CD14-positive monocyte (primary cell): ENCODE results near the gene SLC25A21. TPM values are rescaled to one million over a fixed set of nuclear protein-coding genes. Genes with fewer than 3 reads are reported as not detected.
"Not testable (repeated sequence)": the region's sequence is repeated elsewhere in the genome, so short reads cannot be mapped to it uniquely, and the experiment has no call there.

Experiments used
- DNase-seq, 3 donors: peaks; one replicate each; pipeline ENCODE4 v3.0.0-alpha.2; 2011 to 2022
- H2AFZ ChIP-seq: 2 replicates; pipeline ENCODE4 v1.6.0; 2012; ENCODE audit warnings: mild to moderate bottlenecking, low read depth, low read length, inconsistent platforms; ENCODE audit not compliant: insufficient read depth, poor library complexity, severe bottlenecking
- H3K27ac ChIP-seq, 2 donors: 1 replicate in 1 of 2; 2 replicates in 1 of 2; pipeline ENCODE4 v1.5.1; 2012 to 2013; ENCODE audit warnings: low read length in 2 of 2, control low read depth in 1 of 2, inconsistent platforms in 1 of 2, low read depth in 1 of 2, mild to moderate bottlenecking in 1 of 2
- H3K27me3 ChIP-seq, 2 donors: one replicate each; pipeline versions ENCODE4 v1.6.0 to v1.6.1; 2011 to 2013; ENCODE audit warnings: low read length in 2 of 2; ENCODE audit not compliant: control insufficient read depth in 2 of 2, insufficient read depth in 2 of 2
- H3K36me3 ChIP-seq, 2 donors: replicated peaks in 1 of 2; 1 replicate in 1 of 2; 2 replicates in 1 of 2; pipeline versions ENCODE4 v1.5.1 to v1.6.1; 2012 to 2013; ENCODE audit warnings: low read length in 2 of 2, control low read depth in 1 of 2, inconsistent platforms in 1 of 2, mild to moderate bottlenecking in 1 of 2; ENCODE audit not compliant: insufficient read depth in 2 of 2, control insufficient read depth in 1 of 2
- H3K4me1 ChIP-seq, 2 donors: 1 replicate in 1 of 2; 2 replicates in 1 of 2; pipeline versions ENCODE4 v1.5.1 to v1.6.1; 2012 to 2013; ENCODE audit warnings: low read length in 2 of 2, control low read depth in 1 of 2, inconsistent platforms in 1 of 2, mild to moderate bottlenecking in 1 of 2, moderate library complexity in 1 of 2; ENCODE audit not compliant: insufficient read depth in 2 of 2, control insufficient read depth in 1 of 2
- H3K4me2 ChIP-seq: replicated peaks from 2 replicates; pipeline ENCODE3; 2012; ENCODE audit warnings: low read length, moderate library complexity, mild to moderate bottlenecking; ENCODE audit not compliant: poor library complexity, severe bottlenecking; ENCODE audit errors: extremely low read depth
- H3K4me3 ChIP-seq, 3 experiments: fragments of 200-600 bp in 1 of 3; sonication (generic) in 1 of 3; replicated peaks in 1 of 3; 1 replicate in 2 of 3; 2 replicates in 1 of 3; pipeline ENCODE4 v1.5.1; 2011 to 2013; ENCODE audit warnings: low read length in 3 of 3, mild to moderate bottlenecking in 3 of 3, control low read depth in 2 of 3, low read depth in 2 of 3, inconsistent platforms in 1 of 3, moderate library complexity in 1 of 3
- H3K79me2 ChIP-seq: 2 replicates; pipeline ENCODE4 v1.6.0; 2012; ENCODE audit warnings: mild to moderate bottlenecking, control low read depth, inconsistent platforms, low read length, moderate library complexity; ENCODE audit not compliant: insufficient read depth
- H3K9ac ChIP-seq: 2 replicates; pipeline ENCODE4 v1.6.0; 2017; ENCODE audit warnings: low read length, mild to moderate bottlenecking; ENCODE audit not compliant: insufficient read depth, poor library complexity, severe bottlenecking
- H3K9me3 ChIP-seq, 2 donors: replicated peaks in 1 of 2; 1 replicate in 1 of 2; 2 replicates in 1 of 2; pipeline versions ENCODE4 v1.5.1 to v1.6.1; 2012 to 2013; ENCODE audit warnings: low read length in 2 of 2, control low read depth in 1 of 2; ENCODE audit not compliant: control insufficient read depth in 1 of 2, insufficient read depth in 1 of 2
- H4K20me1 ChIP-seq: 2 replicates; pipeline ENCODE4 v1.6.0; 2012; ENCODE audit warnings: mild to moderate bottlenecking, low read length, control low read depth, moderate library complexity; ENCODE audit not compliant: insufficient read depth
- H3K27ac Mint-ChIP-seq, 7 donors: one replicate each; pipeline ENCODE4 v1.8.0; 2020; ENCODE audit warnings: mild to moderate bottlenecking in 7 of 7, mixed read lengths in 7 of 7, moderate library complexity in 6 of 7, inconsistent platforms in 2 of 7
- H3K27me3 Mint-ChIP-seq, 3 donors: one replicate each; pipeline ENCODE4 v1.8.0; 2021 to 2022; ENCODE audit warnings: low read depth in 3 of 3, mild to moderate bottlenecking in 3 of 3, mixed read lengths in 3 of 3, moderate library complexity in 3 of 3, inconsistent platforms in 1 of 3
- H3K36me3 Mint-ChIP-seq, 2 donors: one replicate each; pipeline ENCODE4 v1.8.0; 2020; ENCODE audit warnings: mixed read lengths in 2 of 2, inconsistent platforms in 1 of 2, mild to moderate bottlenecking in 1 of 2
- H3K4me1 Mint-ChIP-seq: one replicate; pipeline ENCODE4 v1.8.0; 2020; ENCODE audit warnings: mild to moderate bottlenecking, mixed read lengths
- H3K4me3 Mint-ChIP-seq, 2 donors: one replicate each; pipeline ENCODE4 v1.8.0; 2020; ENCODE audit warnings: mild to moderate bottlenecking in 2 of 2, mixed read lengths in 2 of 2, moderate library complexity in 1 of 2
- H3K9me3 Mint-ChIP-seq, 7 donors: one replicate each; pipeline ENCODE4 v1.8.0; 2020 to 2022; ENCODE audit warnings: mixed read lengths in 7 of 7, mild to moderate bottlenecking in 6 of 7, moderate library complexity in 6 of 7, inconsistent platforms in 2 of 7
- WGBS: methylation state at CpG from one replicate; pipeline ENCODE4 v1.1.5; 2013; ENCODE audit warnings: missing lambda C conversion rate; ENCODE audit not compliant: insufficient coverage; 5-methylcytosine and 5-hydroxymethylcytosine counted together
- intact Hi-C, 2 donors: fragments of 100-400 bp; cut with micrococcal nuclease; formaldehyde crosslinking; loops; one replicate each; pipeline versions ENCODE4 v1.15.0 to v1.15.1; 2023
- polyA plus RNA-seq, 3 donors: library from polyadenylated mRNA; depleted of rRNA in 1 of 3; unstranded in 2 of 3; stranded (reverse) in 1 of 3; fragments of 300-500 nt in 2 of 3; fragments of >200 nt in 1 of 3; fragmentation: Illumina TruSeq in 2 of 3; gene quantifications; 1 replicate in 2 of 3; 2 replicates in 1 of 3; pipeline ENCODE4 v1.2.3, GENCODE V29; 2012 to 2021
- TF ChIP-seq, protein P1 (sequence below): fragments of 200-600 bp; IDR thresholded peaks from one replicate; pipeline ENCODE4 v1.8.0; 2022; ENCODE audit warnings: antibody characterized with exemption, mild to moderate bottlenecking

The SLC25A21 gene
- polyA plus RNA-seq, 3 donors: not detected

GRCh38 chr14:36700651-36701050 is 471.8 kb downstream of the SLC25A21 start:
- no peak for DNase-seq
- Mint-ChIP-seq H3K4me1 (no peaks in the 10 kb centered on the region), H3K36me3 (no peaks in the 10 kb centered on the region), H3K9me3 (peaks cover 0 to 13% (median 1%) of the 10 kb centered on the region in 7 donors), H3K27me3 (peaks cover 0 to 2% (median 1%) of the 10 kb centered on the region in 3 donors), H3K4me3 (no peak overlapping the region), H3K27ac (no peak overlapping the region)
- H3K9me3 ChIP-seq: peaks cover 0 to 3% of the 10 kb centered on the region in 2 donors
- TF ChIP-seq, protein P1, sequence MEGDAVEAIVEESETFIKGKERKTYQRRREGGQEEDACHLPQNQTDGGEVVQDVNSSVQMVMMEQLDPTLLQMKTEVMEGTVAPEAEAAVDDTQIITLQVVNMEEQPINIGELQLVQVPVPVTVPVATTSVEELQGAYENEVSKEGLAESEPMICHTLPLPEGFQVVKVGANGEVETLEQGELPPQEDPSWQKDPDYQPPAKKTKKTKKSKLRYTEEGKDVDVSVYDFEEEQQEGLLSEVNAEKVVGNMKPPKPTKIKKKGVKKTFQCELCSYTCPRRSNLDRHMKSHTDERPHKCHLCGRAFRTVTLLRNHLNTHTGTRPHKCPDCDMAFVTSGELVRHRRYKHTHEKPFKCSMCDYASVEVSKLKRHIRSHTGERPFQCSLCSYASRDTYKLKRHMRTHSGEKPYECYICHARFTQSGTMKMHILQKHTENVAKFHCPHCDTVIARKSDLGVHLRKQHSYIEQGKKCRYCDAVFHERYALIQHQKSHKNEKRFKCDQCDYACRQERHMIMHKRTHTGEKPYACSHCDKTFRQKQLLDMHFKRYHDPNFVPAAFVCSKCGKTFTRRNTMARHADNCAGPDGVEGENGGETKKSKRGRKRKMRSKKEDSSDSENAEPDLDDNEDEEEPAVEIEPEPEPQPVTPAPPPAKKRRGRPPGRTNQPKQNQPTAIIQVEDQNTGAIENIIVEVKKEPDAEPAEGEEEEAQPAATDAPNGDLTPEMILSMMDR: no peak
- H3K4me3 ChIP-seq: no peak overlapping the region
- no peaks in the 10 kb centered on the region for H3K27me3 ChIP-seq
- no peak overlapping the region for H2AFZ ChIP-seq
- H3K79me2 ChIP-seq: no peaks in the 10 kb centered on the region
- no peak overlapping the region for H3K9ac ChIP-seq
- H4K20me1 ChIP-seq: no peaks in the 10 kb centered on the region
- no peak overlapping the region for H3K4me2 ChIP-seq
- H3K27ac ChIP-seq: no peak overlapping the region
- intact Hi-C loops: no loop called here
- 100% methylated on average over 1 of the region's 1 CpG for WGBS
- H3K4me1 ChIP-seq: no peaks in the 10 kb centered on the region
- no peaks in the 10 kb centered on the region for H3K36me3 ChIP-seq

GRCh38 chr14:36699420-36699819 is 473.0 kb downstream of the SLC25A21 start:
- H3K4me3 ChIP-seq, H3K36me3 Mint-ChIP-seq, H3K9me3 ChIP-seq, H3K36me3 ChIP-seq, H3K27me3 Mint-ChIP-seq, H3K4me3 Mint-ChIP-seq, H3K4me1 Mint-ChIP-seq, H3K27ac Mint-ChIP-seq, intact Hi-C loops, H3K4me1 ChIP-seq, H3K4me2 ChIP-seq, H3K79me2 ChIP-seq, DNase-seq, H2AFZ ChIP-seq, H3K27me3 ChIP-seq, H3K27ac ChIP-seq, H4K20me1 ChIP-seq, H3K9ac ChIP-seq: not testable (repeated sequence)
- WGBS: 83% methylated on average over 7 of the region's 7 CpGs
- peaks cover 0 to 20% (median 4%) of the 10 kb centered on the region in 7 donors for H3K9me3 Mint-ChIP-seq
